Measurements from ENCODE around the gene LMOD3.

GRCh38 chr3:69097407-69098086, 24.8 kb downstream of the LMOD3 start:
- TF ChIP-seq POLR2AphosphoS5 (IDR thresholded peaks at IDR 0.05; ENCODE audit: low read depth, low read length) (no peak), TAF1 (IDR thresholded peaks at IDR 0.05; ENCODE audit: borderline replicate concordance, insufficient read depth, low read length) (no peak)

Data from PFSK-1 (cell line).